ENCODE data around the gene RABL6.
"Not testable (repeated sequence)": the region's sequence is repeated elsewhere in the genome, so short reads cannot be mapped to it uniquely, and the experiment has no call there.

Gene RABL6

DNA sequence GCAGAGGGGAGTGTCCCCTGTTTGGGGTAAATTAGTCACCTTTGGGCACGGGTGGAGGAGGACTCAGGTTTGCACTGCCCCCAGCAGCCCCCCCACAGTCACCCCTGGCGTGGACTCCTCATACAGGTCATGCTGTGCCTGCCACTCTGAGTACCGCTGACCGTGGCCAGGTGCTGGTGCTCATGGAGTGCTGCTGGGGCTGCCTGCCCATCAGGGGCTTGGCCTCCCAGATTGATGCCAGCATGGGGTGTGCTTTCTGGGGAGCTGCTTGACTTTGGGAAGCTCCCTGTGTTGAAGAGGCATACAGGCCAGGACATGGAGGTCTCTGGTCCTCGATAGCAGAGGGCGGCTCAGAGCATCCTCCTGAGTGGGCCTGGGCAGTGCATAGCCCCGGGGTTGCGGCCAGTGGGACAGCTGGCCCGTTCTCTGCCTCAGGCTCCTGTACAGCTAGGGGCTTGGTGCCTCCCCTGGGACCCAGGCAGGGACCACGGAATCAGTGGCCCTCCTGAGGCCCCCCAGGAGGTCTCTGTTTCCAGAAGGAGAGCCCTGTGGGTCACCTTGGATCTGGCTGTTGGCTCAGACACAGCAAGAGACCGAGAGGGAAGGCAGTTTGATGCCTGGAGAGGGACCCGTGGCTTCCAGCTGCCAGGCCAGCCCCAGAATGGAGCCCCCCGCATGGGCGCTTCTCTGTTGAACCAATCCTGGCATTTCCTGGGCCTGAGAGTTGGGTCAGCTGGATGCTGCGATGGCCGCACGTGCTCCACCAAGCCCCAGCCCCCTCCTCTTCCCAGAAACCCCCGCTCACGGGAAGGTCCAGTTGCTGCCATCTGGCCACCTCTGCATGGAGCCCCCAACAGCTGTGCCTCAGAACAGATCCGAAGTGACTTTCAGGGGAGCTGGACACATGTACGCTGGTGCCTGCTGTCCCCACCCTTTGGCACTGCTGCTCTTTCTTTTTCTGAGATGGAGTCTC is 28.5 kb downstream of the RABL6 start:
- DNase-seq (ENCODE audit: low spot score): no peak

DNA sequence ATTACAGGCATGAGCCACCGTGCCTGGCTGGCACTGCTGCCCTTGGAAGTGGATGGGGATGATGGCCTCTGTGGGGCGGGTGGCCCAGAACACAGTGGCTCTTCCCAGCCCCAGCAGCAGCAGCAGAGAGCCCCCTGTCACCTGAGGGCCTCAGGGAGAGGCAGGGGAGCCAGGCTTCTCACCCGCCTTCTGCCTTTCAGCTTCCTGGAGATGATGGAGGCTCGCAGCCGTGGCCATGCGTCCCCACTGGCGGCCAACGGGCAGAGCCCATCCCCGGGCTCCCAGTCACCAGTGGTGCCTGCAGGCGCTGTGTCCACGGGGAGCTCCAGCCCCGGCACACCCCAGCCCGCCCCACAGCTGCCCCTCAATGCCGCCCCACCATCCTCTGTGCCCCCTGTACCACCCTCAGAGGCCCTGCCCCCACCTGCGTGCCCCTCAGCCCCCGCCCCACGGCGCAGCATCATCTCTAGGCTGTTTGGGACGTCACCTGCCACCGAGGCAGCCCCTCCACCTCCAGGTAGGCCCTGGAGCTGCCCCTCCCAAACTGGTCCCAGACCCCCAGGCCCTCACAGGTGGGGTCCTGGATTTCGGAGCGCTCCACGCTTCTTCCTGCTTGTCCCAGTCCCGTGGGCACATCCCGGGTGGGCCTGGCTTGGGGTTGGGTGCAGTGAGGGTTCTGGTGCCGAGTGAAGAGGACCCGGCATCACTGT is 29.6 kb downstream of the RABL6 start:
- DNase-seq (ENCODE audit: low spot score): no peak

DNA sequence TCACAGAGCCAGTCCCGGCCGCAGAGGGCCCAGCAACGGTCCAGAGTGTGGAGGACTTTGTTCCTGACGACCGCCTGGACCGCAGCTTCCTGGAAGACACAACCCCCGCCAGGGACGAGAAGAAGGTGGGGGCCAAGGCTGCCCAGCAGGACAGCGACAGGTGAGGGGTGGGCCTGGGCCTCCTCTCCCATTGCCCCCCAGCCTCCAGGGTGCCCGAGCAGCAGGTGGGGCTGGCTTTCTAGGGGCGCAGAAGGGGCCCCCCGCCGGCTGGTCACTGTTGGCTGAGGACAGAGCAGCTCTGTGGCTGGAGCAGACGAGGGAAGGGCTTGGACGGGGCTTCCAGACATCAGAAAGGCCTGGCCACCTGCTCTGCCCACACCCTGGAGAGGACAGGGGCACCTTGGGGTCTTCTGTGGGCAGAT is 30.1 kb downstream of the RABL6 start:
- not testable (repeated sequence) for DNase-seq (ENCODE audit: low spot score)

DNA sequence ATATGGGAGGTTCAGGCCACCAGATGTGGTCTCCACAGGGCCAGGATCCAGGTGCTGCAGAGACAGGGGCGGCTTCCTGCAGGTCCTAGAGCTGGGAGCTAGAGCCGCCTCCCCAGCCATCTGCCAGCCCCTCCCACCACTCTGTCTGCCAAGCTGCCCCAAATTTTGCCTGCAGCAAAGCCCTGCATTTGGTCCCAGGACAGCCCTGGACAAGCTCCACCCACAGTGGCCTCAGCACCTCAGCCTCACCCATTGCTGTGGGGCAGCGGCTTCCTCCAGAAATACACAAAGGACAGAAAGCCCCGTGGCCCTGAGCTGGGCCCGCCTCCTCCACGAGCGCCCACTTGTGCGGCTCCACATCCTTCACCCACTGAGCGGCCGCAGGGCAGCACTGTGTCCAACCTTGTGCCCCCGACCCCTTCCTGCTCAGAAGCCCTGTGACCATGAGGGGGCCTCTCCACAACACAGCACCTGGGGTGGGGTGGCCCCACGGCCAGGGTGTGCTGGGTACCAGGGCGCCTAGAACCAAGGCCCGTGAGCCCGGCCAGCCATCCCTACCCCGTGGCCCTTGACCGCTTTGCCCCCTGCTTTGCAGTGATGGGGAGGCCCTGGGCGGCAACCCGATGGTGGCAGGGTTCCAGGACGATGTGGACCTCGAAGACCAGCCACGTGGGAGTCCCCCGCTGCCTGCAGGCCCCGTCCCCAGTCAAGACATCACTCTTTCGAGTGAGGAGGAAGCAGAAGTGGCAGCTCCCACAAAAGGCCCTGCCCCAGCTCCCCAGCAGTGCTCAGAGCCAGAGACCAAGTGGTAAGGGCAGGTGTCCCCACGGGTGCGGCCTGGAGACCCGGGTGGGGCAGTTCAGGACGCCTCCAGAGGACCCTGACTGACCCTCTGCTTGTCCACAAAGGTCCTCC is 30.8 kb downstream of the RABL6 start:
- no peak for DNase-seq (ENCODE audit: low spot score)

DNA sequence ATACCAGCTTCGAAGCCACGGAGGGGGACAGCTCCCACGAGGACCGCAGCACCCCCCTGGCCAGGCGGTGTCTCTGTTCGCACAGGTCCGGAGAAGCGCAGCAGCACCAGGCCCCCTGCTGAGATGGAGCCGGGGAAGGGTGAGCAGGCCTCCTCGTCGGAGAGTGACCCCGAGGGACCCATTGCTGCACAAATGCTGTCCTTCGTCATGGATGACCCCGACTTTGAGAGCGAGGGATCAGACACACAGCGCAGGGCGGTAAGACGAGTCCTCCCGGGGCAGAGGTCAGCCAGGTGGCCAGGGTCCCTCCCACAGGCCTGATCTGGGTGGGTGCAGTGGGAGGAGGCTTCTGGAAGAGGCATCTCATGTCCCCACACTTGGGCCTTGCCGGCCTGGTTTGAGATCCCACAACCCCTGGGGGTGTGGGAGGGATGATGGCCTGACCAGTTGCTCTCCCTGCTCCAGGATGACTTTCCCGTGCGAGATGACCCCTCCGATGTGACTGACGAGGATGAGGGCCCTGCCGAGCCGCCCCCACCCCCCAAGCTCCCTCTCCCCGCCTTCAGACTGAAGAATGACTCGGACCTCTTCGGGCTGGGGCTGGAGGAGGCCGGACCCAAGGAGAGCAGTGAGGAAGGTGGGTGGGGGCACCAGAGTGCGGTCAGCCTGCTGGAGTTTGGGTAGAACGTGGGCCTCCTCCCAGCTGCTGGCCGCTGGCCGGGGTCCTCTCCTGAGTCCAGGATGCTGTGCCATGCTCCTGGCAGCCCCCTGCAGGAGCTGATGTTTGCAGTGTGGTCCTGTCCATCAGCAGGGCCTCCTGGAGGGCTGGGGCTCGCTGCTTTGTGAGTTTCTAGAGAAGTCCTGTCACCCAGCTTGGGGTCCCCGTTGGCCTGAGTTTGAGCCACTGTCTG is 31.7 kb downstream of the RABL6 start:
- DNase-seq (ENCODE audit: low spot score): no peak

DNA sequence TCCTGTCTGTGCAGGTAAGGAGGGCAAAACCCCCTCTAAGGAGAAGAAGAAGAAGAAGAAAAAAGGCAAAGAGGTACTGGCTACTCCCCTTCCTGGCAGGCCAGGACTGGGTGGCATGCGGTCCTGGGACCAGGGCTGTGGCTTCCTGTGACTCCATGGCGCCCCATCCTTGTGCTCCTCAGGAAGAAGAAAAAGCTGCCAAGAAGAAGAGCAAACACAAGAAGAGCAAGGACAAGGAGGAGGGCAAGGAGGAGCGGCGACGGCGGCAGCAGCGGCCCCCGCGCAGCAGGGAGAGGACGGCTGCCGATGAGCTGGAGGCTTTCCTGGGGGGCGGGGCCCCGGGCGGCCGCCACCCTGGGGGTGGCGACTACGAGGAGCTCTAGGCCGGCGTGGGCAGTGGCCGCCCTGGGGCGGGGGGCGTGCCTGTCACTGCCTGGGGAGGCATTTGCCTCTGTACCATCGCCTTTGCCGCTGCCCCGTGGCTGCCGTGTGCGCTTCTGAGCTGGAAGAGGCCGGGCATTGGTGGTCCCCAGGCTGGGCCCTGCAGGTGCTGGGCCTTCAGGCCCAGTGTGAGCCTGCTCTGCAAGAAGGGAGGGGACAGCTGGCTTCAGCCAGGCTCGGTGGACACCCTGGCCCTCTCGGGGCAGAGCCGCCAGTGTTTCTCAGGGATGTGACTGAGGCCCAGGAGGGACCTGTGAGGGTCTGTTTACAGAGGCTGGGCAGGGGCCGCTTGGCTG is 32.6 kb downstream of the RABL6 start:
- DNase-seq (ENCODE audit: low spot score): no peak

DNA sequence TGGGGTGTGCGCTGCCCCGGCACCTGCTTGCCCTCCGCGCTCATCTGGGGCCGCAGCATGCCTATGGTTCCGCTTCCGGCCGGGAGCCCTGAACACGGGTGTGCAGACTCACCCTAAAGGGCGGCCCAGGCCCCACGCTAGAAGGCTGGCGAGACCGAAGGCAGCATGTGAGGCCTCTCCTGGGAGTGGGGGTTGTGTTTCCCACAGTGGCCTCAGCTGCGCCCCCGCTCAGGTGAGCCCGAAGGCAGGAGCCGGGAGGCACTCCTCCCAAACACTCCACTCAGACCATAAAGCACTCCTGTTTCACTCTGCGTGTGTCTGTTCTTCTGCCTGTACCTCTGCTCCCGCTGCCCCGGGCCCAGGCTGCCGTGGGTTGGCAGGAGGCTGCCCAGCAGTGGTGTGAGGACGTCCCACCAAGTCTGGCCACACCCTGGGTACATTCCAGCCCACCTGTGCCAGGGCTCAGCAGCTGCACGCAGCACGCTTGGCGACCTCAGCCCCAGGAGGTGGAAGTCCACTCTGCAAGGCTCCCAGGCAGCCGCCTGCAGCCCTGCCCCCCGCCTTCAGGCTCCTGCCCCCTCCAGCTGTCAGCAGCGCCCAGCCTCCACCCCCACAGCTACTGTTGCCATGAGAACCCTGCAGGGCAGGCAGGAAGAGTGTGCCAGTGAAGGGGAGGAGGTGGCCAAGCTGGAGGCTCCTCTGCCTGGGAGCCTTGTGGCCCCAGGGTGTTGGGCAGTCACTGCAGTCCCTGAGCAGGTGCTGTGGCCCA is 33.3 kb downstream of the RABL6 start:
- peak; percentile 23 for DNase-seq (ENCODE audit: low spot score)

DNA sequence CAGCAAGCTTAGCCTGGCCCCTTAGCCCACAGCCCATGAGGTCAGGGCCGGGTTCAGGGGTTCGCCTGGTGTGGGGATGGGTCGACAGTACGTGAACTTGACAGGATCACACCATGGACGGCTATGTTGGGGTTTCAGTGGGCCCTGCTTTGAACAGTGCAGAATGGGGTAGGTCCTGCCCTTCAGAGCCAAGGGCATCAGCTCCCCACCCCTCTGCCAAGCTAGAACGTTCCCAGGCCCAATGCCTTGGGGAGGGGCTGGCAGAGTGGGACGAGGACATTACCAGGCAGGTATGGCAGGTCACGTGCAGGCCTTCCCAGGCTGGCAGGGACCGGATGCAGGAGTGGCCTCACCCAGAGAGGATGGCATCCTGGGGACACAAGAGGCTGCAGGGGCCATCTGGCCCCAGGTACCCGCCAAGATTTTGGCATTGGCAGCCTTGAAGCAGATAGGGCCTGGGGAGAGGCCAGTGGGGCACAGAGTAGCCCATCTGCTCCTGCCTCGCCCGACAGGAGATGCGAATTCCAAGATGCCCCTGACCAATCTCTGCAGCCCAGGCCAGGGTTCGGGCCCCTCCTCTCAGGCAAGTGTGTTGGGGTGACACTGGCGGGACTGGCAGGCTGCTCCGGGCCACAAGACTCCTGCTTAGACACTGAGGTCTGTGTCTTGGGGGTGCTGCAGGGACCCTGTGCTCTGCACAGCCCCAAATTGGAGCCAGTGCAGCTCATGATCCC is 34.1 kb downstream of the RABL6 start:
- not testable (repeated sequence) for DNase-seq (ENCODE audit: low spot score)

DNA sequence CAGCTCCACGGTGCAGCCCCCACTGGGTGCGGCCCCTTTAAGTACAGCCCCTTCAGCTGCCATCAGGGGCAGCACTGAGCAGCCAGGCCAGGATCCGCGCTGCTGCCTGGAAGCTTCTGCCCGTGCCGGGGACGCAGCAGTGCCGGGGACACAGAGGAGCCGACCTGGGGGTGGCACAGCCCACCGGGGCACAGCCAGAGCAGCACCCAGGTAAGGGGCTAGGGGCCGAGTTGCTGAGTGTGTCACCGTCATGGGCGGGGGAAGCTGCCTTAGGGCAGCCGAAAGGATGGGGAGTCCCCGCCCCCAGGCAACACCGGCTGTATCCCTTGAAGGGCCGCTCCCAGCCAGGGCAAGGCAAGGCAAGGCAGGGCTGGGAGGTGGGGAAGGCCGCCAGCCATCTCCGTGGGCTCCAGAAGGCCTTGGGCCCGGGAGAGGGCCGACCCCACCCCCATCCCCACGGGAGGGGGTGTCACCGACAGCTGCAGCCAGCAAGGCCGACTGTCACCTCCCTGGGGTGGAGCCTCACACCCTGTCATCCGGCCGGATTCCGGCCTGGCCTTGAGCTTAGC is 34.7 kb downstream of the RABL6 start, which contains the start of gene AJM1:
TSS of gene AJM1 (plus strand) at position 99 of the 569 bp plus-strand sequence. CDS start 1,937 bp downstream, outside the sequence.
- peak; percentile 62 for DNase-seq (ENCODE audit: low spot score)

DNA sequence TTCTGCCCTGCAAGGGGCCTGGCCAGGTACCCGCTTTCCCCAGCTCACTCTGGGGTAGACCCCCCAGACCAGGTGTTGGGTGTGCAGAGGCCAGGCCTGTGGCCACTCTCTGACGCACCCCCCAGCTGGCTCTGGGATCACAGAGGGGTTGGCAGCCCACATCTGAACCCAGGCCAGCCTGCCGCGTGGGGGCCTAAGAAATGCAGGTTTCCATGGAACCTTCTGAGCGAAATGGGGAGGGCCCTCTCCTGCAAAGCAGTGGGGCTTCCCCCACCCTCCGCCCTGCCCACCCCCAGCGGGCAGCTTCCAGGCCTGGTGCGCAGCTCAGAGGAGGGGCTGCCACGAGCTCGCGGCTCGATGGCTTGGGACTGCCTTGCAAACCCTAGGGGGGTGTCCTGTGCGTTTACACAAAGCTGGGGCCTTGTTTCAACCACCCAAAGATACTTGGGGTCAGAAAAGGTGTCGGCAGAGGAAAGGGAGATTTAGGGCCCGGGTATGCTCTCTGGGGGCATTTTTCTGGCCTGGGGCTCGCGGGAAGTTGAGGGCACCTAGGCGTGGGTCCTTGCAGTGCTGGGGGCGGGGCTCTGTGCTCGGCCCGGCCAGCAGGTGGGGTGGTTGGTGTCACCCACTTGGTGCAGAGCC is 35.5 kb downstream of the RABL6 start:
- DNase-seq (ENCODE audit: low spot score): not testable (repeated sequence)

DNA sequence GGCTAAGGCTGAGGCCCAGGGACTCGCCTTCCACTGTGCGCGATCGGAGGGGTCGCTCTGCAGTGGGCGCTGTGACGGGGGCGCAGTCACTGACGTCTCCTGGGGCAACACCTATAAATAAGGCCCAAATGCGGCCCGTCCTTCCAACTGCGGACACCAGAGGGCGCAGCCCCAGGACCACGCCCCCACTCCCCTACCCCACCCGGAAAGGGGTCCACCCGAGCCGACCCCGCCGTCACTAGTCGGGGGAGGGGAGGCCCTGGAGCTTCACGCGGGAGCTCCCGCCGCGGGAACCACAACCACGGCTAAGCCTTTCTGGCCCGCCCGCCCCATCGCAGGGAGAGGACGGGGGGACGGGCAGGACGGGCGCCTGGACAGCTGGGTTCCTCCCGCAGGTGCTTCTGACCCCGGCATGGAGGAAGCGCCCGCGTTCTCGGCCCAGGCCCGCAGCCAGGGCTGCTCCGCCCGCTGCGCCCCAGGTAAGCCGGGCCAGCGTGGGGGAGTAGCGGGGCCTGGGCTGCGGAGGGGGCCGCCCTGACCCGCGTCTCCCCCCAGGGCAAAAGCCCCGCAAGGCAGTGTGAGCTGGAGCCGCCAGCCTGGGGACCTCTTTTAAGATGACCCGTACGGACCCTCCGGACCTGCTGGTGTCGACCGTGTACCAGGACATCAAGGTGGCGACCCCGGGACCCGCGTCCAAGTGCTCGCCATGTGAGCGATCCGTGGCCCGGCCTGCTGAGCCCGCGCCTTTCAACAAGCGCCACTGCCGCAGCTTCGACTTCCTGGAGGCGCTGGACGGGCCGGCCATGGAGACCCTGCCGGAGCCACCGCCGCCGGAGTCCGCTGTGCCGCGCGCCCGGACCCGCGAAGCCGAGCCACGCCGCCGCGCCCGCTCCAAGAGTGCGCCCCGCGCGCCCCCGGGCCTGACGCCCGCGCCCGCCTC is 36.3 kb downstream of the RABL6 start:
- DNase-seq (ENCODE audit: low spot score): not testable (repeated sequence)

DNA sequence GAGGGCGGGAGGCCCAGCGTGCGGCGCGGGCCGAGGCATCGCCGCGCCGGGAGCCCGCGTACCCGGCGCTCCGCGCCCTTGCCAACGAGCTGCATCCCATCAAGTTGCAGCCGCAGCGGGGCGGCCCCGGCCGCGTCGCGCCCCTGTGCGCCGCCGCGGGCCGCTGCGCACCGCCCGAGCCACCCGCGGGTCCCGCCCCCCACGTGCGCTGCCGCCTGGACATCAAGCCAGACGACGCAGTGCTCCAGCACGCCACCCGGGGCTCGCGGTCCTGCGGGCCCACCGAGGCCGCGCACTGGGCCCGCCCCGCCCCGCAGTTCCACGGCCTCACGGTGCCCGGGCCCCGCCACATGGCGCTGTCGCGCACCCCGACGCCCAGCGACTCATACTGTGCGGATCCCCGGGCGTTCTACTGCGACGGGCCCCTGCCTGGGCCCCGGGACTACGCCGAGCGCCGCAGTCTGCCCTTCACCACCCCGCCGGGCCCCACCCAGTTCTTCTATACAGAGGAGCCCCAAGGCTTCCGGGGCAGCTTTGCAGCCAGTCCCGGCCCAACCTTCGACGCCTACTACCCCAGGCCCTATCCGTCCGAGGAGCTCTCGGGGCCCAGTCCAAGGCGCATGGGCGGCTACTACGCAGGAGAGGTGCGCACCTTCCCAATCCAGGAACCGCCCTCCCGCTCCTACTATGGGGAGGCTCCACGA is 37.2 kb downstream of the RABL6 start:
- DNase-seq (ENCODE audit: low spot score): no peak

DNA sequence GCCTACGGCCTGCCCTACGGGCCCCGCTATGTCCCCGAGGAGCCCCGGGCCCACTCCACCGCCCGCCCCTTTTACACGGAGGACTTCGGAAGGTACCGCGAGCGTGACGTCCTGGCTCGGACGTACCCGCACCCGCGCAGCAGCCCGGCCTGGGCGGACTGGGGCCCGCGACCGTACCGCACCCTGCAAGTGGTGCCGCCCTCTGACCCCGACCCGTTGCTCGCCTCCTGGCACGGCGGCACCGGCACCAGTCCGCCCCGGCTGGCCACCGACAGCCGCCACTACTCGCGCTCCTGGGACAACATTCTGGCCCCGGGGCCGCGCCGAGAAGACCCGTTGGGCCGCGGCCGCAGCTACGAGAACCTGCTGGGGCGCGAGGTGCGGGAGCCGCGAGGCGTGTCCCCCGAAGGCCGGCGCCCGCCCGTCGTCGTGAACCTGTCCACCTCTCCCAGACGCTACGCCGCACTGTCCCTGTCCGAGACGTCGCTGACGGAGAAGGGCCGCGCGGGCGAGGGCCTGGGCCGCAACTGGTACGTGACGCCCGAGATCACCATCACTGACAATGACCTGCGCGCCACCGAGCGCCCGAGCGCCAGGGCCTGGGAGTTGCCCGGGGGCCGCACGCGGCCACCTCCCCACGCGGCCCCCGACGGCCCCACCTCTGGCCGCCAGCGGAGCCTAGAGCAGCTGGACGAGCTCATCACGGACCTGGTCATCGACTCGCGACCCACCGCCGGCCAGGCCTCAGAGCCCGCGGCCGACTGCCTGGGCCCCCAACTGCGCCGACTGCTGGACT is 37.9 kb downstream of the RABL6 start:
- DNase-seq (ENCODE audit: low spot score): no peak

DNA sequence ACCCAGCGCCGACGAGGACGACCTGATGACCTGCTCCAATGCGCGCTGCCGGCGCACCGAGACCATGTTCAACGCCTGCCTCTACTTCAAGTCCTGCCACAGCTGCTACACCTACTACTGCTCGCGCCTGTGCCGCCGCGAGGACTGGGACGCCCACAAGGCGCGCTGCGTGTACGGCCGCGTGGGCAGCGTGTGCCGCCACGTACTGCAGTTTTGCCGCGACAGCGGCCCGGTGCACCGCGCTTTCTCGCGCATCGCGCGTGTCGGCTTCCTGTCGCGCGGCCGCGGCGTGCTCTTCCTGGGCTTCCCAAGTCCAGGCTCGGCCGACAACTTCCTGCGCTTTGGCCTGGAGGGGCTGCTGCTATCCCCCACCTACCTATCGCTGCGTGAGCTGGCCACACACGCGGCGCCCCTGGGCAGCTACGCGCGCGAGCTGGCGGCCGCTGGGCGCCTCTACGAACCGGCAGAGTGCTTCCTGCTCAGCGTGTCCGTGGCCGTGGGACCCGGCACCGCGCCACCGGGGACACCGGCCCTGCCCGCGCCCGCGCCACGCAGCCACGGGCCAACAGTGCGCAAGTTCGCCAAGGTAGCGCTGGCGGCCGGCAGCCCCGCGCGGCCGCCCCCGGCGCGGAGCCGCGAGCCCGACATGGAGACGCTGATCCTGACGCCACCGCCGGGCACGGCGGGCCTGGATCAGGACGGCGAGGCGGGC is 38.8 kb downstream of the RABL6 start:
- no peak for DNase-seq (ENCODE audit: low spot score)

Data from COLO829 (cell line).